Ovary (tissue), 9 donors: ENCODE measurements around the gene ELFN1. TPM values are rescaled to one million over a fixed set of nuclear protein-coding genes. Genes with fewer than 3 reads are reported as not detected.

Experiments used
- DNase-seq, 5 donors: peaks; one replicate each; pipeline ENCODE4 v3.0.0-alpha.2; 2019 to 2020
- H3K27ac ChIP-seq, 2 donors: fragments of 200-600 bp; one replicate each; pipeline versions ENCODE4 v1.5.1 to v1.8.0; 2019 to 2022
- H3K27me3 ChIP-seq: fragments of 200-600 bp; one replicate; pipeline ENCODE4 v1.8.0; 2022
- H3K36me3 ChIP-seq: fragments of 200-600 bp; sonication (generic); one replicate; pipeline ENCODE4 v1.5.1; 2019
- H3K4me1 ChIP-seq: one replicate; pipeline ENCODE4 v1.8.1; 2013; ENCODE audit warnings: mild to moderate bottlenecking, moderate library complexity; ENCODE audit not compliant: insufficient read depth
- H3K4me3 ChIP-seq: fragments of 200-600 bp; sonication (generic); one replicate; pipeline ENCODE4 v1.5.1; 2017
- H3K9me3 ChIP-seq, 2 donors: fragments of 200-600 bp in 1 of 2; sonication (generic) in 1 of 2; one replicate each; pipeline versions ENCODE4 v1.5.1 to v1.8.1; 2013 to 2019; ENCODE audit warnings: mild to moderate bottlenecking in 1 of 2, moderate library complexity in 1 of 2
- CTCF ChIP-seq, 3 donors: fragments of 450-650 bp in 2 of 3; fragments of 200-600 bp in 1 of 3; IDR thresholded peaks; one replicate each; pipeline versions ENCODE4 v1.5.1 to v1.8.0; 2016 to 2022; ENCODE audit warnings: antibody characterized with exemption in 3 of 3, mild to moderate bottlenecking in 1 of 3
- EP300 ChIP-seq: sonication (generic); formaldehyde crosslinking; IDR thresholded peaks from one replicate; pipeline ENCODE4 v1.6.1; 2017; ENCODE audit warnings: antibody characterized with exemption
- POLR2A ChIP-seq: fragments of 450-650 bp; IDR thresholded peaks from one replicate; pipeline ENCODE4 v1.6.1; 2017; ENCODE audit warnings: antibody characterized with exemption, mild to moderate bottlenecking, moderate library complexity
- WGBS, 3 donors: extraction: QIAGEN DNeasy Blood & Tissue Kit in 1 of 3; methylation state at CpG; one replicate each; pipeline versions ENCODE4 v1.1.5 to v1.1.7; 2013 to 2017; 5-methylcytosine and 5-hydroxymethylcytosine counted together
- intact Hi-C, 4 donors: fragments of 100-400 bp; cut with DNase I; formaldehyde crosslinking; loops; one replicate each; pipeline versions ENCODE4 v1.11.0 to v1.15.1; 2022 to 2023
- polyA plus RNA-seq, 2 donors: library from polyadenylated mRNA; stranded (reverse); fragments of 200-250 nt in 1 of 2; fragments of 350-450 nt in 1 of 2; fragmentation: Illumina TruSeq in 1 of 2; extraction: RNeasy Lipid Tissue Mini Kit (QIAGEN cat#74804) in 1 of 2; gene quantifications; one replicate each; pipeline ENCODE4 v1.2.3, GENCODE V29; 2013 to 2014
- total RNA-seq, 7 donors: library from RNA; depleted of rRNA in 2 of 7; stranded (reverse); fragments of >200 nt in 2 of 7; fragmentation: NEBNext Ultra II Directional in 3 of 7; extraction: Animal tissue kit (Norgen Biotek cat#: 25700) in 3 of 7; gene quantifications; one replicate each; pipeline versions ENCODE4 v1.1.0 to v1.2.4, GENCODE V29; 2016 to 2023
- donor health status: DM: no; HTN: no; CAD: no; lungs with moderate emphysema.
- donor health status: DM: no; HTN: no; CAD: no.
- donor health status: Bipolar disorder and iron deficiency.
- donor health status: DM: yes; HTN: yes; CAD: no.
- donor health status: DM: no; HTN: no; CAD: no.
- donor health status: DM: yes; HTN: yes; CAD: no.

The ELFN1 gene
- total and polyA plus RNA-seq, 9 donors, result 0.05 to 1.5 (median 0.60) TPM

GRCh38 chr7:1669064-1669951 is 769 bp upstream of the ELFN1 start:
- no peak overlapping the region for H3K27ac ChIP-seq
- TF ChIP-seq CTCF (IDR thresholded peaks at IDR 0.05), result no peak
- no peak for TF ChIP-seq EP300
- TF ChIP-seq POLR2A, result no peak
- intact Hi-C loops, result loop anchor here (5.0 to 10.0 kb wide), 2 partner anchors 543 to 675 kb away; no protein-coding TSS in a partner anchor
- H3K4me1 ChIP-seq, result peaks cover 8% of the 10 kb centered on the region
- no peaks in the 10 kb centered on the region for H3K36me3 ChIP-seq
- WGBS, 3 donors, result 31 to 44% (median 37%) methylated on average over 48 to 68 of the region's 68 CpGs
- H3K9me3 ChIP-seq, result no peaks in the 10 kb centered on the region
- DNase-seq, result peak in 2 of 5 donors; percentile 12 to 13
- no peak overlapping the region for H3K4me3 ChIP-seq
- H3K27me3 ChIP-seq, result peaks cover 17% of the 10 kb centered on the region

- peaks cover 4% of the 10 kb centered on the region for H3K4me1 ChIP-seq
- peak in 1 of 5 donors; percentile 9 for DNase-seq
- no peaks in the 10 kb centered on the region for H3K9me3 ChIP-seq
- peaks cover 12% of the 10 kb centered on the region for H3K27me3 ChIP-seq
- intact Hi-C loops, result no loop called here
- 15 to 34% (median 15%) methylated on average over 17 to 26 of the region's 26 CpGs for WGBS, 3 donors
- H3K36me3 ChIP-seq, result no peaks in the 10 kb centered on the region
- no peak overlapping the region for H3K27ac ChIP-seq
- TF ChIP-seq CTCF (IDR thresholded peaks at IDR 0.05) (no peak), POLR2A (no peak), EP300 (no peak)
- no peak overlapping the region for H3K4me3 ChIP-seq
Observed at GRCh38 chr7:1670894-1671593, 967 bp downstream of the ELFN1 start.

GRCh38 chr7:1671594-1672451 is 1.7 kb downstream of the ELFN1 start:
- Histone ChIP-seq H3K4me3 (no peak overlapping the region), H3K36me3 (no peaks in the 10 kb centered on the region), H3K9me3 (no peaks in the 10 kb centered on the region), H3K27ac (no peak overlapping the region), H3K27me3 (peaks cover 7% of the 10 kb centered on the region), H3K4me1 (peaks cover 3% of the 10 kb centered on the region)
- DNase-seq, result peak in 1 of 5 donors; percentile 10
- intact Hi-C loops, result no loop called here
- 60 to 67% (median 64%) methylated on average over 13 of the region's 13 CpGs for WGBS, 3 donors
- TF ChIP-seq POLR2A (no peak), CTCF (IDR thresholded peaks at IDR 0.05) (no peak), EP300 (no peak)
